Measurements from ENCODE around the gene PANX1. TPM values are rescaled to one million over a fixed set of nuclear protein-coding genes. Genes with fewer than 3 reads are reported as not detected.

The PANX1 gene
- total RNA-seq, 1 donor from 2014 or later, result 149 TPM

Other genes with a start within 250 kb of the PANX1 start
- gene HEPHL1, start 107.5 kb upstream of the PANX1 start, total RNA-seq, result not detected
- not detected for gene IZUMO1R, start 175.7 kb downstream of the PANX1 start, total RNA-seq

Measured in temporal lobe (tissue), 1 donor.